ENCODE results near the gene C16orf74.
A peak's percentile ranks its signal among the peaks of the same experiment; 100 is the strongest.

Gene C16orf74

DNA sequence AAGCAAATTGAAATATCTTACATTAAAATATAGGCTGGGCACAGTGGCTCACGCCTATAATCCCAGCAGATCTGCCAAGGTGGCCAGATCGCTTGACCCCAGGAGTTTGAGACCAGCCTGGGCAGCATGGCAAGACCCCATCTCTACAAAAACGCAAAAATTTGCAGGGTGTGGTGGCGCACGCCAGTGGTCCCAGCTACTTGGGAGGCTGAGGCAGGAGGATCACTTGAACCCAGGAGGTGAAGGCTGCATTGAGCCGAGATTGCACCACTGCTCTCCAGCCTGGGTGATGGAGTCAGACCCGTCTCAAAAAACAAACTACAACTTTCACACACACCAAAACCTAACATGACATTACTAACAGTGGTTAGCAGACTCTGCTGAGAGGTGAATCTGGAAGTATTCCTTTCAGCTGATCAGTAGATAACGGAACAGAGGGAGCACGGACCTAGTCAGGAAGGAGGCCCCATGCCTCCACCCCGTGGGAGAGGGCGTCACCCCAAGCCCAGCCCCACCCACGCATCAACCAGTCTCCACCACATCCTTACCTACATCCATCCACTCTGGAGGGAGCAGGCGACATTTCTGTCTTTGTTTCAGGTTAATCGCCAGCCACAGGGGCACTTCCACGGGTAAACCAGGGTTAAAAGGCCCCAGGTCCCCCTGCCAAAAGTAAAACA, 63.8 kb downstream of the C16orf74 start:
- H3K4me1 ChIP-seq (ENCODE audit: insufficient read depth, low read length) = no peaks in the 10 kb centered on the region
- H3K36me3 ChIP-seq (ENCODE audit: insufficient read depth, low read depth, low read length) = peaks cover 32% of the 10 kb centered on the region
- H3K9ac ChIP-seq (ENCODE audit: low read depth, low read length) = peak overlapping the region; percentile 51; the same call in 1 of the 2 replicates
- H3K4me3 ChIP-seq (ENCODE audit: low read length) = peak overlapping the region; percentile 79
- peaks cover 15% of the 10 kb centered on the region; the same call in 1 of the 2 replicates for H3K27me3 ChIP-seq (ENCODE audit: insufficient read depth, low read length)
- no peaks in the 10 kb centered on the region for H3K9me3 ChIP-seq (ENCODE audit: insufficient read depth, low read depth, low read length)
- H3K27ac ChIP-seq (ENCODE audit: low read length) = no peak overlapping the region

DNA sequence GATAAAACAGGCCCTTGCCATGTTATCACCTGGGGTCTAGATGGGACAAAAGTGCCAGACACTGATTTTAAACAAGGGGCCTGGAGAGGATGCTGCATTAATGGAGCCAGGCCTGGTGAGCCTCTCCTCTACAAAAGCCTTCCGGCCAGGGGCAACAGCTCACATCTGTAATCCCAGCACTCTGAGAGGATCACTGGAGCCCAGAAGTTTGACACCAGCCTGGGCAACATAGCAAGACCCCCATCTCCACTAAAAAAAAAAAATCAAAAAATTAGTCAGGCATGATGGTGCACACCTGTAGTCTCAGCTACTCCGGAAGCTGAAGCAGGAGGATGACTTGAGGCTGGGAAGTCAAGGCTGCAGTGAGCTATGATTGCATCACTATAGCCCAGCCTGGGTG, 65.6 kb downstream of the C16orf74 start:
- Histone ChIP-seq H3K9ac (ENCODE audit: low read depth, low read length) (no peak overlapping the region), H3K4me3 (ENCODE audit: low read length) (no peak overlapping the region), H3K36me3 (ENCODE audit: insufficient read depth, low read depth, low read length) (peaks cover 47% of the 10 kb centered on the region)

GRCh38 chr16:85683363-85683762, 67.5 kb downstream of the C16orf74 start:
- H3K27ac ChIP-seq (ENCODE audit: low read length) = no peak overlapping the region
- no peak overlapping the region for H3K9ac ChIP-seq (ENCODE audit: low read depth, low read length)
- H3K36me3 ChIP-seq (ENCODE audit: insufficient read depth, low read depth, low read length) = peaks cover 66% of the 10 kb centered on the region
- no peak overlapping the region for H3K4me3 ChIP-seq (ENCODE audit: low read length)
- H3K9me3 ChIP-seq (ENCODE audit: insufficient read depth, low read depth, low read length) = no peaks in the 10 kb centered on the region
- H3K27me3 ChIP-seq (ENCODE audit: insufficient read depth, low read length) = no peaks in the 10 kb centered on the region
- no peaks in the 10 kb centered on the region for H3K4me1 ChIP-seq (ENCODE audit: insufficient read depth, low read length)

More for the DNA sequence above, 65.6 kb downstream of the C16orf74 start:
- H3K9me3 ChIP-seq (ENCODE audit: insufficient read depth, low read depth, low read length) = no peaks in the 10 kb centered on the region
- H3K27ac ChIP-seq (ENCODE audit: low read length) = no peak overlapping the region
- no peaks in the 10 kb centered on the region for H3K4me1 ChIP-seq (ENCODE audit: insufficient read depth, low read length)
- peaks cover 10% of the 10 kb centered on the region; the same call in 1 of the 2 replicates for H3K27me3 ChIP-seq (ENCODE audit: insufficient read depth, low read length)

DNA sequence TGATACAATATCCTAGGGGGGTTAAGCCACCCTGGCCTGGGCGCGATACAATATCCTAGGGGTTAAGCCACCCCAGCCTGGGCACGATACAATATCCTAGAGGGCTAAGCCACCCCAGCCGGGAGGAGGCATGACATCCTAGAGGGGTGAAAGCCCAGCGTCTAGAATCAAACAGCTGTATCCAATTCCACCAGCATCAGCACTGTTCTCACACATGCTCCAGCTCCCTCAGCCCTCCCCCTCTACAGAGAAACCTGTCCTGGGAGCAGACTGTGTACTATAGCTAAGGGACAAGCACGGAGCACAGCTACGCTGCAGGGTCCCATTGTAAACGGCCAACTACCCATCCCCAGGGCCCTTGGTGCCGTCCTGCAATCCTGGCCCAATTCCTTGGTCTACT, 68.4 kb downstream of the C16orf74 start:
- Histone ChIP-seq H3K36me3 (ENCODE audit: insufficient read depth, low read depth, low read length) (peaks cover 74% of the 10 kb centered on the region), H3K27ac (ENCODE audit: low read length) (no peak overlapping the region), H3K4me3 (ENCODE audit: low read length) (no peak overlapping the region), H3K4me1 (ENCODE audit: insufficient read depth, low read length) (no peaks in the 10 kb centered on the region), H3K9ac (ENCODE audit: low read depth, low read length) (no peak overlapping the region), H3K27me3 (ENCODE audit: insufficient read depth, low read length) (no peaks in the 10 kb centered on the region), H3K9me3 (ENCODE audit: insufficient read depth, low read depth, low read length) (no peaks in the 10 kb centered on the region)

GRCh38 chr16:85681255-85681654, 69.6 kb downstream of the C16orf74 start:
- H3K9ac ChIP-seq (ENCODE audit: low read depth, low read length) = no peak overlapping the region
- H3K36me3 ChIP-seq (ENCODE audit: insufficient read depth, low read depth, low read length) = peaks cover 82% of the 10 kb centered on the region
- no peaks in the 10 kb centered on the region for H3K27me3 ChIP-seq (ENCODE audit: insufficient read depth, low read length)
- H3K4me1 ChIP-seq (ENCODE audit: insufficient read depth, low read length) = no peaks in the 10 kb centered on the region
- no peak overlapping the region for H3K4me3 ChIP-seq (ENCODE audit: low read length)
- no peaks in the 10 kb centered on the region for H3K9me3 ChIP-seq (ENCODE audit: insufficient read depth, low read depth, low read length)
- H3K27ac ChIP-seq (ENCODE audit: low read length) = no peak overlapping the region

DNA sequence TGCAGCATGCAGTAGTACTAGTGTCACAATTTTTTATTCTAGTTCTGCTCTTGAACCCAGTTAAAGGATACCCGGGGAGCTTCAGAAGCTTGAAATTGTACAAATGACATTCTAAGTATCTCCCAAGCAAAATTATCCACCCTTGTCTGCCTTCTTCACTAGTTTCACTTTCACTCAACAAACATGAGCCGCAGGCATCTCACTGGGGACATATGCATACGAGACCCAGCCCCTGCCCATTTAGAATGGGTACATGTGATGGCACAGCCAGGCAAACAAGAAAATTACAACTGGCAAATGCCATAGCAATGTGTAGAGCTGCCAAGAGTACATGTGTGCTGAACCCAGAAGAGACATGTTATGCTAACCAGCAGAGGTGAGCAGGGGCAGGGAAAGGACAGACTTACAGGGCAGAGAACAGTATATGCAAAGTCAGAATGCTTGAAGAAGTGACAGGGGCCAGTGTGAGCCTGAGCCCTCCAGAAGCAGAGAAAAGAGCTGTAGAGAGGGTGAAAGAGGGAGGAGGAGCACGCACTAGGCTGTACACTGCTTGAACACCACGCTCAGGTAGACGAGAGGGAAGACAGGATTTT, 70.4 kb downstream of the C16orf74 start:
- H3K27me3 ChIP-seq (ENCODE audit: insufficient read depth, low read length) = no peaks in the 10 kb centered on the region
- H3K9ac ChIP-seq (ENCODE audit: low read depth, low read length) = no peak overlapping the region
- no peaks in the 10 kb centered on the region for H3K9me3 ChIP-seq (ENCODE audit: insufficient read depth, low read depth, low read length)
- H3K4me3 ChIP-seq (ENCODE audit: low read length) = no peak overlapping the region
- no peaks in the 10 kb centered on the region for H3K4me1 ChIP-seq (ENCODE audit: insufficient read depth, low read length)
- no peak overlapping the region for H3K27ac ChIP-seq (ENCODE audit: low read length)
- peaks cover 90% of the 10 kb centered on the region for H3K36me3 ChIP-seq (ENCODE audit: insufficient read depth, low read depth, low read length)

DNA sequence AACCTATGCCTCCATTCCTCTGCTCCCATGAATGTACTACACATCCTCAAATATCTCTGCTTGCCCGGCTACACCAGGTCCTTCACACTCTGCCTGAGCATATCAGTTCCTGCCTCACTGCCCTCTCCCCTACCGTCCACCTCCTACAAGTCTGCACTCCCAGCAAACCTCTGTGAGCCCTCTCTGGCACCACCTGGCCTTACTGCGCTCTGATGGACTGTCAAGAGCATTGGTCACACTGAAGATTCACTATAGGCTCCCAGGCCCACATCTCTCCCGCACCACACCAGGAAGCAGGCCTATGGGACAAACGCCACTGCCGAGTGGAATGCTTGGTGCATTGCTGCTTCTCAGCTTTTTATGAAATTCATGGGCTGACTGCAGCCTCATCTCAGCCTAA, 71.0 kb downstream of the C16orf74 start:
- no peaks in the 10 kb centered on the region for H3K27me3 ChIP-seq (ENCODE audit: insufficient read depth, low read length)
- peaks cover 91% of the 10 kb centered on the region for H3K36me3 ChIP-seq (ENCODE audit: insufficient read depth, low read depth, low read length)
- no peaks in the 10 kb centered on the region for H3K9me3 ChIP-seq (ENCODE audit: insufficient read depth, low read depth, low read length)
- H3K9ac ChIP-seq (ENCODE audit: low read depth, low read length) = no peak overlapping the region
- H3K4me1 ChIP-seq (ENCODE audit: insufficient read depth, low read length) = no peaks in the 10 kb centered on the region
- H3K4me3 ChIP-seq (ENCODE audit: low read length) = no peak overlapping the region
- no peak overlapping the region for H3K27ac ChIP-seq (ENCODE audit: low read length)

DNA sequence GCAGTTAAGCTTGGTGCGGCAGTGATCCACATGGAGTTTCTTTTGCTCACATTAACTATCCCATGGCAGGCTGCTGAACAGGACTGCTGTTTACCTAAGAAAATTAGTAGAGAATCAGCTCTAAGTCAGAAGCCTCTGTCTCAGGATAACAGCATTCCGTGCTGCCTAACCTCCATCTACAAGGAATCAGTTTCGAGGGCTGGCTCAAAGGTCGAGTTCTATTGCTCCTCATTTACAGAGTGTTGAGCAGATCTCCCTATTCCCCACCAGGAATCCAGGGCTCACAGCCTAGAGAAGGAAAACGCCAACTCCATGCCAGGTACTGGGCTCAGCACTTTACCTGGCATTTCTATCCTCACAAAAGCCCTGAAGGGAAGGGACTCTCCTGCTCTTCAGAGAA, 72.1 kb downstream of the C16orf74 start:
- no peaks in the 10 kb centered on the region for H3K9me3 ChIP-seq (ENCODE audit: insufficient read depth, low read depth, low read length)
- H3K36me3 ChIP-seq (ENCODE audit: insufficient read depth, low read depth, low read length) = peaks cover 94% of the 10 kb centered on the region
- H3K4me1 ChIP-seq (ENCODE audit: insufficient read depth, low read length) = no peaks in the 10 kb centered on the region
- H3K27me3 ChIP-seq (ENCODE audit: insufficient read depth, low read length) = no peaks in the 10 kb centered on the region
- no peak overlapping the region for H3K4me3 ChIP-seq (ENCODE audit: low read length)
- H3K9ac ChIP-seq (ENCODE audit: low read depth, low read length) = no peak overlapping the region
- no peak overlapping the region for H3K27ac ChIP-seq (ENCODE audit: low read length)

GRCh38 chr16:85678016-85678415, 72.9 kb downstream of the C16orf74 start:
- Histone ChIP-seq H3K36me3 (ENCODE audit: insufficient read depth, low read depth, low read length) (peaks cover 94% of the 10 kb centered on the region), H3K9ac (ENCODE audit: low read depth, low read length) (no peak overlapping the region), H3K9me3 (ENCODE audit: insufficient read depth, low read depth, low read length) (no peaks in the 10 kb centered on the region), H3K4me1 (ENCODE audit: insufficient read depth, low read length) (no peaks in the 10 kb centered on the region), H3K4me3 (ENCODE audit: low read length) (no peak overlapping the region), H3K27ac (ENCODE audit: low read length) (no peak overlapping the region), H3K27me3 (ENCODE audit: insufficient read depth, low read length) (no peaks in the 10 kb centered on the region)

DNA sequence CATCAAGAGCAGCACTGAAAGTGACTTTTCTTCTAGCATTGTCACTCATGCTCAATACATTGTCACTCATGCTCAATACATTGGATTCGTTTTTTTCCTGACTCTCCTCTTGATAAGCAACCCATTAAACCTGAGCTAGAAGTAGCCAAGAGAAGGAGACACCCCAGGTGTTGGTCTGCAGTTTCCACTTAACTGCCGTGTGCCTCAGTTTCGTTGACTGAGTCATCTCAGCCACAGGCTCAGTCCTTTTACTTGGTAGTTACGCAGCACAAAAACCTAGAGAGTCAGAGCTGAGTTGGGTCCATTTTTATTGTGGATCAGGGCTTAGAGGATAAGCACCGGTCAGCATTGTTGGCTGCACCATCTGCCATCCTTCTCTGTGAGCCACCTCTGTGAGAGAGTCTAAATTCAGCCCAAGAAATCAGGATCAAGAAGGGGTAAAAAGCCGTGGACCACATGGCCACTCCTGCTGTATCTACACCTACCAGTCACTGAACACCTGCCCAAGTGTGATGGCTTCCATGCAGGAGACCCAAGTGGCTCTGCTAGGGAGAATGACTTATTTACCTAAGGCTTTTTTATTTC, 73.4 kb downstream of the C16orf74 start:
- Histone ChIP-seq H3K4me3 (ENCODE audit: low read length) (no peak overlapping the region), H3K9me3 (ENCODE audit: insufficient read depth, low read depth, low read length) (no peaks in the 10 kb centered on the region), H3K9ac (ENCODE audit: low read depth, low read length) (no peak overlapping the region), H3K36me3 (ENCODE audit: insufficient read depth, low read depth, low read length) (peaks cover 94% of the 10 kb centered on the region), H3K4me1 (ENCODE audit: insufficient read depth, low read length) (no peaks in the 10 kb centered on the region), H3K27ac (ENCODE audit: low read length) (no peak overlapping the region), H3K27me3 (ENCODE audit: insufficient read depth, low read length) (no peaks in the 10 kb centered on the region)

DNA sequence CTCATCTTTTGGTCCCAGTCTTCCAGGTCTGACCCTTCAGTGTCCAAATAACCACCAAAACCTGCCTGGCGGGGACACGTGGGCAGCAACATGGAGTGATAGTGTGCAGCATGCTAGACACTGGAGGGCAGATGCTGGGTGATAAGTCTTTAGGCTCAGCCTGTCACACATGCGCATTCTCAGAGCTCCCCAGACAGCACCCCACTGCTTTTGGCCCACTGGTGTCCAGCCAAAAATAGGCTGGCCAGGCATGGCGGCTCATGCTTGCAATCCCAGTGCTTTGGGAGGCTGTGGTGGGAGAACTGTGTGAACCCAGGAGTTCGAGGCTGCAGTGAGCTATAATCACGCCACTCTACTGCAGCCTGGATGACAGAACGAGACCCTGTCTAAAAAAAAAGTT, 74.4 kb downstream of the C16orf74 start:
- Histone ChIP-seq H3K27ac (ENCODE audit: low read length) (no peak overlapping the region), H3K9ac (ENCODE audit: low read depth, low read length) (no peak overlapping the region), H3K27me3 (ENCODE audit: insufficient read depth, low read length) (no peaks in the 10 kb centered on the region), H3K36me3 (ENCODE audit: insufficient read depth, low read depth, low read length) (peaks cover 97% of the 10 kb centered on the region), H3K4me1 (ENCODE audit: insufficient read depth, low read length) (no peaks in the 10 kb centered on the region), H3K4me3 (ENCODE audit: low read length) (no peak overlapping the region), H3K9me3 (ENCODE audit: insufficient read depth, low read depth, low read length) (no peaks in the 10 kb centered on the region)

GRCh38 chr16:85675251-85675874, 75.5 kb downstream of the C16orf74 start:
- H3K9me3 ChIP-seq (ENCODE audit: insufficient read depth, low read depth, low read length) = no peaks in the 10 kb centered on the region
- no peaks in the 10 kb centered on the region for H3K27me3 ChIP-seq (ENCODE audit: insufficient read depth, low read length)
- peaks cover 96% of the 10 kb centered on the region for H3K36me3 ChIP-seq (ENCODE audit: insufficient read depth, low read depth, low read length)
- no peak overlapping the region for H3K27ac ChIP-seq (ENCODE audit: low read length)
- no peaks in the 10 kb centered on the region for H3K4me1 ChIP-seq (ENCODE audit: insufficient read depth, low read length)
- H3K4me3 ChIP-seq (ENCODE audit: low read length) = no peak overlapping the region
- no peak overlapping the region for H3K9ac ChIP-seq (ENCODE audit: low read depth, low read length)
